ENCODE results near the gene CRIP1. TPM values are rescaled to one million over a fixed set of nuclear protein-coding genes. Genes with fewer than 3 reads are reported as not detected.

CRIP1 gene
- total RNA-seq, 4 donors from 2014 or later: 33.8 to 239 (median 37.8) TPM

GRCh38 chr14:105486974-105487448 lies 325 bp downstream of the CRIP1 start:
- Histone ChIP-seq H3K4me1 (peaks cover 13 to 81% (median 41%) of the 10 kb centered on the region in 4 donors), H3K27me3 (no peaks in the 10 kb centered on the region), H3K4me3 (peak overlapping the region; percentile 60 to 74 (median 60)), H3K27ac (peak overlapping the region; percentile 87 to 99 (median 92)), H3K36me3 (peaks cover 0 to 8% (median 0%) of the 10 kb centered on the region in 3 donors), H3K9me3 (no peaks in the 10 kb centered on the region)
- peak; percentile 75 to 92 (median 91) for DNase-seq
- TF ChIP-seq, protein P1, sequence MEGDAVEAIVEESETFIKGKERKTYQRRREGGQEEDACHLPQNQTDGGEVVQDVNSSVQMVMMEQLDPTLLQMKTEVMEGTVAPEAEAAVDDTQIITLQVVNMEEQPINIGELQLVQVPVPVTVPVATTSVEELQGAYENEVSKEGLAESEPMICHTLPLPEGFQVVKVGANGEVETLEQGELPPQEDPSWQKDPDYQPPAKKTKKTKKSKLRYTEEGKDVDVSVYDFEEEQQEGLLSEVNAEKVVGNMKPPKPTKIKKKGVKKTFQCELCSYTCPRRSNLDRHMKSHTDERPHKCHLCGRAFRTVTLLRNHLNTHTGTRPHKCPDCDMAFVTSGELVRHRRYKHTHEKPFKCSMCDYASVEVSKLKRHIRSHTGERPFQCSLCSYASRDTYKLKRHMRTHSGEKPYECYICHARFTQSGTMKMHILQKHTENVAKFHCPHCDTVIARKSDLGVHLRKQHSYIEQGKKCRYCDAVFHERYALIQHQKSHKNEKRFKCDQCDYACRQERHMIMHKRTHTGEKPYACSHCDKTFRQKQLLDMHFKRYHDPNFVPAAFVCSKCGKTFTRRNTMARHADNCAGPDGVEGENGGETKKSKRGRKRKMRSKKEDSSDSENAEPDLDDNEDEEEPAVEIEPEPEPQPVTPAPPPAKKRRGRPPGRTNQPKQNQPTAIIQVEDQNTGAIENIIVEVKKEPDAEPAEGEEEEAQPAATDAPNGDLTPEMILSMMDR (IDR thresholded peaks at IDR 0.05): no peak
- peak; percentile 57 to 59 for TF ChIP-seq POLR2A (IDR thresholded peaks at IDR 0.05)

- Histone ChIP-seq H3K9me3 (no peaks in the 10 kb centered on the region), H3K4me3 (peak overlapping the region; percentile 60 to 74 (median 60)), H3K4me1 (peaks cover 8 to 77% (median 37%) of the 10 kb centered on the region in 4 donors), H3K36me3 (peaks cover 0 to 8% (median 0%) of the 10 kb centered on the region in 3 donors), H3K27me3 (no peaks in the 10 kb centered on the region), H3K27ac (peak overlapping the region; percentile 87 to 99 (median 92))
- peak; percentile 74 to 89 (median 81) for DNase-seq
- TF ChIP-seq, protein P1 (IDR thresholded peaks at IDR 0.05): no peak
- peak; percentile 2 to 23 for TF ChIP-seq POLR2A (IDR thresholded peaks at IDR 0.05)
Observed at GRCh38 chr14:105487449-105487985, 831 bp downstream of the CRIP1 start.

DNA sequence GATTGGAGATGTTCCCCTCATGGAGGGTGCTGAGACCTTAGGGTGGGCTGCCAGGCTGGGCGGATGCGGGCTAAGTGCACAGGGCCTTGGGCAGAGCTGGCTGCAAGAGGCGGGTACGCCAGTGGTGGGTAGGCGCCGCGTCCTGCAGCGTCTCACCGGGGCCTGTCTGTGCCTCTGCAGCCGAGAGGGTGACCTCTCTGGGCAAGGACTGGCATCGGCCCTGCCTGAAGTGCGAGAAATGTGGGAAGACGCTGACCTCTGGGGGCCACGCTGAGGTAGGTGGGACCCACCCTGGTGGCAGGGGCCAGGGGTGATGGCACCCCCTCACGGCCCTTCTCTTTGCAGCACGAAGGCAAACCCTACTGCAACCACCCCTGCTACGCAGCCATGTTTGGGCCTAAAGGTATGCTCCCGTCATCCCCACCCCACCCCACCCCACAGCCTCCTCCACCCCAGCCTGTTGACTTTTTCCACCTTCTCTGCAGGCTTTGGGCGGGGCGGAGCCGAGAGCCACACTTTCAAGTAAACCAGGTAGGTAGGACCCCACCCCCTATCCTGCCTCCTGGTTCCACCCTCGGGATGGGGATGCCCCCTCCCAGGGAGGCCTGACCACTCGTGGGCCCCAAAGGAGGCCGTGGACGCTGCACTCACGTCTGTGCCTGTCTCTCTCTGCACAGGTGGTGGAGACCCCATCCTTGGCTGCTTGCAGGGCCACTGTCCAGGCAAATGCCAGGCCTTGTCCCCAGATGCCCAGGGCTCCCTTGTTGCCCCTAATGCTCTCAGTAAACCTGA lies 1.5 kb downstream of the CRIP1 start:
- no peak for TF ChIP-seq POLR2A (IDR thresholded peaks at IDR 0.05)
- TF ChIP-seq, protein P1 (IDR thresholded peaks at IDR 0.05): peak in 1 of 6 experiments; percentile 9
- peak in 1 of 3 donors; percentile 61 for DNase-seq
- Histone ChIP-seq H3K27me3 (no peaks in the 10 kb centered on the region), H3K36me3 (peaks cover 0 to 14% (median 0%) of the 10 kb centered on the region in 3 donors), H3K4me1 (peaks cover 7 to 70% (median 34%) of the 10 kb centered on the region in 4 donors), H3K27ac (peak overlapping the region; percentile 87 to 99 (median 92)), H3K4me3 (peak overlapping the region; percentile 60 to 74 (median 60)), H3K9me3 (no peaks in the 10 kb centered on the region)

DNA sequence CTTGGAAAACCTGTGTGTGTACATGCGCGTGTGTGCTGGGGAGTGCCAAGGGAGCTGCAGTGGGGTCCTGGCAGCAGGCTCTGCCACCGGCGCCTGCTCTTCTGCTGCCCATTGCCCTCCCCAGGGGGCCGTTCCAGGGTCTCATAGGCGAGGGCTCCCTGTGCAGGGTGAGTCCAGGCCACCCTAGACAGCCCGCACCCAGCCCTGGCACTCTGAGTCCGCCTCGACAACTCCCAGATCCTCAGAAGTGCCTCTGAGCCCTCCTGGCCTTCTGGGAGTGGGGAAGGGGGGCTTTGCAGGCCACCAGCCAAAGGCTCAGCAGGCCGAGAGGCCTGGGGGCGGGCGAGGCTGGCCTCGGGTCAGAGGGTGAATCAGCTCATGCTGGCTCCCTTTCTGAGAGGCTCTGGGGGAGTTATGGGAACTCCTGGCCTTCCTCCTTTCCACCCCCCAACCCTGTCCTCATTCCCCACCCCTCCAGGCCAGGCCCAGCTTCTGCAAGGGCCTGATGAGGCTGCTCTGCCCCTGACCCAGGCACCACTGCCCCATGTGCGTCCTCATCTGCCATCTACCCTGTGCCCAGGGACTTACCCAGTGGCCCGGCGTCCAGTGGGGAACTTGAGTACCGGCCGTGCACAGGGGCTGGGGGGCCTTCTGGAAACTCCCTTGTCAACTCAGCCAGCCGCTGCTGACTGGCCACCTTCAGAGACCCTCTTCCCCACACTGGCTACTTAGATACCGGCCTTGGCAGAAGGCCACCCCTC lies 2.3 kb downstream of the CRIP1 start:
- Histone ChIP-seq H3K4me1 (peaks cover 5 to 62% (median 34%) of the 10 kb centered on the region in 4 donors), H3K9me3 (no peaks in the 10 kb centered on the region), H3K36me3 (peaks cover 0 to 17% (median 0%) of the 10 kb centered on the region in 3 donors), H3K4me3 (peak overlapping the region in 3 of 4 donors; percentile 61 to 93 (median 74)), H3K27me3 (no peaks in the 10 kb centered on the region), H3K27ac (peak overlapping the region; percentile 87 to 99 (median 92))
- no peak for TF ChIP-seq POLR2A (IDR thresholded peaks at IDR 0.05)
- TF ChIP-seq, protein P1 (IDR thresholded peaks at IDR 0.05): no peak
- no peak for DNase-seq
